ENCODE measurements around the gene ERC1. TPM values are rescaled to one million over a fixed set of nuclear protein-coding genes. Genes with fewer than 3 reads are reported as not detected.

ERC1 gene
- polyA plus RNA-seq, 1 donor from 2014 or later, result 7.1 TPM

GRCh38 chr12:1044696-1045095 is 53.7 kb downstream of the ERC1 start:
- no peaks in the 10 kb centered on the region for H3F3A ChIP-seq (ENCODE audit: insufficient read depth, low read length, poor library complexity, severe bottlenecking)
- H3K9me2 ChIP-seq (ENCODE audit: insufficient read depth, low read length), result no peaks in the 10 kb centered on the region
- H3K4me2 ChIP-seq (ENCODE audit: low read length), result no peak overlapping the region
- H3K27me3 ChIP-seq (ENCODE audit: insufficient read depth, low read depth, low read length), result no peaks in the 10 kb centered on the region
- H3K27ac ChIP-seq (ENCODE audit: low read length), result no peak overlapping the region
- peaks cover 12% of the 10 kb centered on the region for H3K79me2 ChIP-seq (replicated peaks; ENCODE audit: insufficient read depth, low read length)
- H3K36me3 ChIP-seq (ENCODE audit: insufficient read depth, low read length), result no peaks in the 10 kb centered on the region
- H4K20me1 ChIP-seq (ENCODE audit: insufficient read depth), result no peaks in the 10 kb centered on the region
- H3K9me3 ChIP-seq (ENCODE audit: low read length), result no peaks in the 10 kb centered on the region
- no peak for TF ChIP-seq EP300 (conservative IDR thresholded peaks at IDR 0.05; ENCODE audit: poor library complexity, severe bottlenecking)
- TF ChIP-seq EZH2 (IDR thresholded peaks at IDR 0.05; ENCODE audit: borderline replicate concordance, insufficient read depth, low read length, poor library complexity, severe bottlenecking), result no peak
- TF ChIP-seq MXI1 (conservative IDR thresholded peaks at IDR 0.05; ENCODE audit: poor library complexity, severe bottlenecking), result no peak
- no peak for TF ChIP-seq SMC3 (conservative IDR thresholded peaks at IDR 0.05; ENCODE audit: poor library complexity)
- TF ChIP-seq POLR2AphosphoS5 (IDR thresholded peaks at IDR 0.05), result no peak
- no peak for TF ChIP-seq REST (IDR thresholded peaks at IDR 0.05; ENCODE audit: borderline replicate concordance)
- no peak for TF ChIP-seq CTCF (IDR thresholded peaks at IDR 0.05; ENCODE audit: poor library complexity, severe bottlenecking)
- no peak for TF ChIP-seq RAD21 (conservative IDR thresholded peaks at IDR 0.05)
- no peak for TF ChIP-seq TAF1 (IDR thresholded peaks at IDR 0.05; ENCODE audit: low read depth)
- H2AFZ ChIP-seq (ENCODE audit: low read depth, low read length), result no peak overlapping the region
- H3K4me3 ChIP-seq (ENCODE audit: low read length), result no peak overlapping the region
- no peak overlapping the region for H3K9ac ChIP-seq (ENCODE audit: low read length)

DNA sequence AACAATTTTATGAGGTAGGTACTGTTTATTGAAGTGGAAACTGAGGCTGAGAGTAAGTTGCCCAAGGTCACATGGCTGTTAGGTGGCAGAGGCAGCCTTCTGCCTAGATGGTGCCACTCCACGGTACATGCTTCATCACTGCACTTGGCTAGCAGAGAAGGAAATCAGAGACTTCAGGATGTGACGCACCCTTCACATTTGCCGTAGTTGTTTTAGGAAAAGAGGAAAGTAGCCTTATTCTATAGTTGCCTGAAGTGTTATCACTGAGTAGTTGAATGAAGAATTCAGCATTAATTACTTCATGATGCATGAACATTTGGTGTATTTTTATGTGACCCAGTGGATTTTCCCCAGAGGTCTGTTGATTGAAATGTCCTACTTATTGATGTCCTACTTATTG is 55.7 kb downstream of the ERC1 start:
- Histone ChIP-seq H3K36me3 (ENCODE audit: insufficient read depth, low read length) (no peaks in the 10 kb centered on the region), H3K79me2 (replicated peaks; ENCODE audit: insufficient read depth, low read length) (peaks cover 12% of the 10 kb centered on the region), H2AFZ (ENCODE audit: low read depth, low read length) (no peak overlapping the region)

More for the DNA sequence above, 55.7 kb downstream of the ERC1 start:
- Histone ChIP-seq H3K4me2 (ENCODE audit: low read length) (no peak overlapping the region), H3K9ac (ENCODE audit: low read length) (no peak overlapping the region), H3K4me3 (ENCODE audit: low read length) (no peak overlapping the region), H3K27ac (ENCODE audit: low read length) (no peak overlapping the region), H3K27me3 (ENCODE audit: insufficient read depth, low read depth, low read length) (no peaks in the 10 kb centered on the region), H3F3A (ENCODE audit: insufficient read depth, low read length, poor library complexity, severe bottlenecking) (no peaks in the 10 kb centered on the region), H3K9me2 (ENCODE audit: insufficient read depth, low read length) (no peaks in the 10 kb centered on the region), H3K9me3 (ENCODE audit: low read length) (no peaks in the 10 kb centered on the region), H4K20me1 (ENCODE audit: insufficient read depth) (no peaks in the 10 kb centered on the region)
- no peak for TF ChIP-seq REST (IDR thresholded peaks at IDR 0.05; ENCODE audit: borderline replicate concordance)
- no peak for TF ChIP-seq POLR2AphosphoS5 (IDR thresholded peaks at IDR 0.05)
- TF ChIP-seq SMC3 (conservative IDR thresholded peaks at IDR 0.05; ENCODE audit: poor library complexity), result no peak
- no peak for TF ChIP-seq TAF1 (IDR thresholded peaks at IDR 0.05; ENCODE audit: low read depth)
- TF ChIP-seq RAD21 (conservative IDR thresholded peaks at IDR 0.05), result no peak

Measured in neural cell (in vitro differentiated cells).